K562 (cell line): ENCODE results near the gene LAMB1. TPM values are rescaled to one million over a fixed set of nuclear protein-coding genes. Genes with fewer than 3 reads are reported as not detected.
A peak's percentile ranks its signal among the peaks of the same experiment; 100 is the strongest.

Experiments
- ARID2 ChIP-seq: fragments of 450-650 bp; IDR thresholded peaks from 2 replicates; pipeline ENCODE4 v1.6.1; 2017; ENCODE audit warnings: antibody characterized with exemption, mild to moderate bottlenecking
- DPF2 ChIP-seq: fragments of 450-650 bp; IDR thresholded peaks from 2 replicates; pipeline ENCODE4 v1.6.1; 2016
- HLTF ChIP-seq: fragments of 450-650 bp; IDR thresholded peaks from 2 replicates; pipeline ENCODE4 v1.6.1; 2016
- JUND ChIP-seq, 2 experiments: IDR thresholded peaks; 2 replicates in 1 of 2; 3 replicates in 1 of 2; pipeline ENCODE4 v1.6.1; 2011; ENCODE audit warnings: borderline replicate concordance in 2 of 2, low read depth in 2 of 2, low read length in 2 of 2, improper control_type of control experiment in 1 of 2, missing biosample characterization in 1 of 2, missing genetic modification characterization in 1 of 2, missing genetic modification reagents in 1 of 2
- KAT8 ChIP-seq: fragments of 450-650 bp; IDR thresholded peaks from 2 replicates; pipeline ENCODE4 v1.6.1; 2016; ENCODE audit warnings: low read depth, mild to moderate bottlenecking
- MCM7 ChIP-seq, 2 experiments: fragments of 450-650 bp; IDR thresholded peaks; 2 replicates each; pipeline ENCODE4 v1.6.1; 2016 to 2018
- NR4A1 ChIP-seq, 2 experiments: fragments of 250-450 bp in 1 of 2; fragments of 450-650 bp in 1 of 2; sonication (Bioruptor Pico) in 1 of 2; IDR thresholded peaks; 2 replicates each; pipeline versions ENCODE4 v1.4.0 to v1.6.1; 2016 to 2020; ENCODE audit warnings: mild to moderate bottlenecking in 2 of 2, missing compliant biosample characterization in 1 of 2, missing genetic modification characterization in 1 of 2, moderate library complexity in 1 of 2
- POLR2AphosphoS2 ChIP-seq: IDR thresholded peaks from 2 replicates; pipeline ENCODE4 v1.6.1; 2012; ENCODE audit warnings: low read length, improper control_type of control experiment
- PTBP1 ChIP-seq: fragments of 200-400 bp; formaldehyde crosslinking; IDR thresholded peaks from 2 replicates; pipeline ENCODE4 v1.6.1; 2017; ENCODE audit warnings: low read depth, low read length
- RFX1 ChIP-seq: fragments of 450-650 bp; IDR thresholded peaks from 2 replicates; pipeline ENCODE4 v1.6.1; 2016; ENCODE audit warnings: mild to moderate bottlenecking, moderate library complexity
- SMARCA5 ChIP-seq: fragments of 450-650 bp; IDR thresholded peaks from 2 replicates; pipeline ENCODE4 v1.6.1; 2016
- SOX6 ChIP-seq: fragments of 450-650 bp; IDR thresholded peaks from 2 replicates; pipeline ENCODE4 v1.6.1; 2014; ENCODE audit warnings: mild to moderate bottlenecking
- ZC3H11A ChIP-seq: IDR thresholded peaks from 2 replicates; pipeline ENCODE4 v1.6.1; 2012; ENCODE audit warnings: low read depth, low read length, improper control_type of control experiment
- ZFP30 ChIP-seq: fragments of 250-450 bp; sonication (Bioruptor Pico); IDR thresholded peaks from 2 replicates; pipeline ENCODE4 v1.8.0; 2022; ENCODE audit warnings: moderate library complexity, mild to moderate bottlenecking, inconsistent platforms, borderline replicate concordance
- ZFPM2 ChIP-seq: fragments of 250-450 bp; sonication (Bioruptor Pico); IDR thresholded peaks from 2 replicates; pipeline ENCODE4 v1.5.1; 2022; ENCODE audit warnings: mild to moderate bottlenecking
- ZNF134 ChIP-seq: fragments of 250-450 bp; sonication (Bioruptor Pico); conservative IDR thresholded peaks from 2 replicates; pipeline ENCODE4 v1.4.0; 2020
- ZSCAN29 ChIP-seq: fragments of 450-650 bp; IDR thresholded peaks from 2 replicates; pipeline ENCODE4 v1.6.1; 2017
- polyA plus RNA-seq, 8 experiments: library from polyadenylated mRNA; depleted of rRNA in 4 of 8; stranded (reverse) in 5 of 8; unstranded in 3 of 8; fragments of >200 nt; fragmentation: Nextera tagmentation in 2 of 8; fragmentation: Illumina TruSeq in 1 of 8; extraction: Ambion mirVana in 2 of 8; extraction: Trizol in 1 of 8; gene quantifications; 2 replicates each; pipeline versions ENCODE4 v1.2.1 to v1.2.3, GENCODE V29; 2011 to 2014; ENCODE audit warnings: inconsistent platforms in 1 of 8, missing spikeins in 1 of 8
- total RNA-seq, 7 experiments: library from RNA; depleted of rRNA in 6 of 7; stranded (reverse); fragments of >200 nt in 6 of 7; fragmentation: Illumina TruSeq in 2 of 7; extraction: Trizol in 2 of 7; gene quantifications; 2 replicates each; pipeline versions ENCODE4 v1.2.1 to v1.2.3, GENCODE V29; 2011 to 2021; ENCODE audit warnings: low replicate concordance in 1 of 7
- TF ChIP-seq, protein P1 (sequence below): fragments of 250-450 bp; sonication (Bioruptor Pico); IDR thresholded peaks from 2 replicates; pipeline ENCODE4 v1.5.0; 2020; ENCODE audit warnings: mild to moderate bottlenecking
- TF ChIP-seq, protein P2 (sequence below): fragments of 200-800 bp; sonication (Bioruptor generic); IDR thresholded peaks from 2 replicates; pipeline ENCODE4 v1.6.1; 2017; ENCODE audit warnings: missing genetic modification characterization, missing compliant biosample characterization
- TF ChIP-seq, protein P3 (sequence below): sonication (generic); formaldehyde crosslinking; IDR thresholded peaks from 2 replicates; pipeline ENCODE4 v1.8.1; 2023; ENCODE audit warnings: mild to moderate bottlenecking, missing genetic modification reagents
- TF ChIP-seq, protein P4 (sequence below): fragments of 250-450 bp; sonication (Bioruptor Pico); IDR thresholded peaks from 2 replicates; pipeline ENCODE4 v1.5.1; 2021; ENCODE audit warnings: mild to moderate bottlenecking

The LAMB1 gene
- total and polyA plus RNA-seq, 9 of the 15 experiments (the other 6 are each of a cell fraction or from before 2014, with no cell fraction given), result 6.0 to 17.7 (median 12.3) TPM

DNA sequence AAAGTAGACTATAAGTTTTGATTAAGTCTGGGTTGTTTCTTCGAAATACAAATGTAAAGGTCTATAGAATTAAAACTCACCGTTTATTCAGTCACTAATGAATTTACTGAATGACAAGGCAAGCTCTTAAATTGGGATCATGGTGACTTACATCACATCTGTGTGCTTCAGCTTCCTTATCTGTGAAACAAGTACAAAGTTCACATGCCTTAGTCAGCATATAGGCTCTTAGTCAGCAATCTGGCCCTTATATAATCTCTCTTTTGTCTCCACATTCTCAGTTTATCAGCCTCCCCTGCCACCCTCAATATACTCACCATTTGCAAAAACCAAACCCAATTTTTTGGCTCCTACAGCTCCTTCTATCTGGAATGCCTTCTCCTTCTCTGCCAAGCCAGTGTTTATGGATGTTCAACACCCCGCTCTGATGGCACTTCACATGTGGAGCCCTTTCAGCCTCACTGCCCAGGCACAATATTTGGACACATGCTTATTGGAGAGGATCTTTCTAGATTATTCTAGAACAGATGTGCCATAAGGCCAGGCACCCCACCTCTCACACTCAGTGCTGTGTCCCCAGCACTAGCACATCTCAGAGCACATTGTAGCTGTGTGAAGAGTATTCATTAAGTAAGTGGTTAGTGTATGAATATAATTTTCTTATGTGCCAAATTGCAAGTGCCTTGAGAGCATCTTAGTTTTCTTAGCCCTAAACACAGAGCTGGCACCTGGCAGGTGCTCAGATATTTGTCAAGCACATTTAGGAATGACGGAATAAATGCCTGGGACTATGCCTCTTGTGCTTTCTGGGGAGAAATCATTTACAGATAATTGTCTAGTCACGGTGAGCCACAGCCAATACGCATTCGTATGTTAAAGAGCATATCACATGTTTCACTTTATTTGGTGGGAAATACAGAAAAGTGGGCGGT is 9.8 kb upstream of the LAMB1 start (continued):
- TF ChIP-seq, protein P1, sequence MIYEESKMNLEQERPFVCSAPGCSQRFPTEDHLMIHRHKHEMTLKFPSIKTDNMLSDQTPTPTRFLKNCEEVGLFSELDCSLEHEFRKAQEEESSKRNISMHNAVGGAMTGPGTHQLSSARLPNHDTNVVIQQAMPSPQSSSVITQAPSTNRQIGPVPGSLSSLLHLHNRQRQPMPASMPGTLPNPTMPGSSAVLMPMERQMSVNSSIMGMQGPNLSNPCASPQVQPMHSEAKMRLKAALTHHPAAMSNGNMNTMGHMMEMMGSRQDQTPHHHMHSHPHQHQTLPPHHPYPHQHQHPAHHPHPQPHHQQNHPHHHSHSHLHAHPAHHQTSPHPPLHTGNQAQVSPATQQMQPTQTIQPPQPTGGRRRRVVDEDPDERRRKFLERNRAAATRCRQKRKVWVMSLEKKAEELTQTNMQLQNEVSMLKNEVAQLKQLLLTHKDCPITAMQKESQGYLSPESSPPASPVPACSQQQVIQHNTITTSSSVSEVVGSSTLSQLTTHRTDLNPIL (CRISPR knock-in tag), result no peak
- TF ChIP-seq MCM7 (IDR thresholded peaks at IDR 0.05) (no peak), ZNF134 (CRISPR knock-in tag) (no peak), JUND (IDR thresholded peaks at IDR 0.05; ENCODE audit: borderline replicate concordance, low read depth, low read length) (peak; percentile 95), JUND (tag; IDR thresholded peaks at IDR 0.05; ENCODE audit: borderline replicate concordance, low read depth, low read length) (peak; percentile 96; the same call in 2 of the 3 replicates), ZSCAN29 (no peak), NR4A1 (CRISPR knock-in tag; IDR thresholded peaks at IDR 0.05) (no peak), NR4A1 (tag; IDR thresholded peaks at IDR 0.05) (0 out of 2 replicates have a peak, but pooled peaks have one; percentile 51), ARID2 (no peak), ZFPM2 (CRISPR knock-in tag) (no peak), RFX1 (no peak), POLR2AphosphoS2 (no peak), HLTF (0 out of 2 replicates have a peak, but pooled peaks have one; percentile 86), ZC3H11A (no peak), SMARCA5 (peak; percentile 73; the same call in 1 of the 2 replicates), ZFP30 (CRISPR knock-in tag) (no peak), SOX6 (peak; percentile 97), KAT8 (no peak), DPF2 (peak; percentile 99), PTBP1 (no peak)
- TF ChIP-seq, protein P2, sequence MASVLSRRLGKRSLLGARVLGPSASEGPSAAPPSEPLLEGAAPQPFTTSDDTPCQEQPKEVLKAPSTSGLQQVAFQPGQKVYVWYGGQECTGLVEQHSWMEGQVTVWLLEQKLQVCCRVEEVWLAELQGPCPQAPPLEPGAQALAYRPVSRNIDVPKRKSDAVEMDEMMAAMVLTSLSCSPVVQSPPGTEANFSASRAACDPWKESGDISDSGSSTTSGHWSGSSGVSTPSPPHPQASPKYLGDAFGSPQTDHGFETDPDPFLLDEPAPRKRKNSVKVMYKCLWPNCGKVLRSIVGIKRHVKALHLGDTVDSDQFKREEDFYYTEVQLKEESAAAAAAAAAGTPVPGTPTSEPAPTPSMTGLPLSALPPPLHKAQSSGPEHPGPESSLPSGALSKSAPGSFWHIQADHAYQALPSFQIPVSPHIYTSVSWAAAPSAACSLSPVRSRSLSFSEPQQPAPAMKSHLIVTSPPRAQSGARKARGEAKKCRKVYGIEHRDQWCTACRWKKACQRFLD (CRISPR knock-in tag), result peak; percentile 60; the same call in 1 of the 2 replicates
- TF ChIP-seq, protein P3, sequence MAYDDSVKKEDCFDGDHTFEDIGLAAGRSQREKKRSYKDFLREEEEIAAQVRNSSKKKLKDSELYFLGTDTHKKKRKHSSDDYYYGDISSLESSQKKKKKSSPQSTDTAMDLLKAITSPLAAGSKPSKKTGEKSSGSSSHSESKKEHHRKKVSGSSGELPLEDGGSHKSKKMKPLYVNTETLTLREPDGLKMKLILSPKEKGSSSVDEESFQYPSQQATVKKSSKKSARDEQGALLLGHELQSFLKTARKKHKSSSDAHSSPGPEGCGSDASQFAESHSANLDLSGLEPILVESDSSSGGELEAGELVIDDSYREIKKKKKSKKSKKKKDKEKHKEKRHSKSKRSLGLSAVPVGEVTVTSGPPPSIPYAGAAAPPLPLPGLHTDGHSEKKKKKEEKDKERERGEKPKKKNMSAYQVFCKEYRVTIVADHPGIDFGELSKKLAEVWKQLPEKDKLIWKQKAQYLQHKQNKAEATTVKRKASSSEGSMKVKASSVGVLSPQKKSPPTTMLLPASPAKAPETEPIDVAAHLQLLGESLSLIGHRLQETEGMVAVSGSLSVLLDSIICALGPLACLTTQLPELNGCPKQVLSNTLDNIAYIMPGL (CRISPR knock-in tag), result no peak
- TF ChIP-seq, protein P4, sequence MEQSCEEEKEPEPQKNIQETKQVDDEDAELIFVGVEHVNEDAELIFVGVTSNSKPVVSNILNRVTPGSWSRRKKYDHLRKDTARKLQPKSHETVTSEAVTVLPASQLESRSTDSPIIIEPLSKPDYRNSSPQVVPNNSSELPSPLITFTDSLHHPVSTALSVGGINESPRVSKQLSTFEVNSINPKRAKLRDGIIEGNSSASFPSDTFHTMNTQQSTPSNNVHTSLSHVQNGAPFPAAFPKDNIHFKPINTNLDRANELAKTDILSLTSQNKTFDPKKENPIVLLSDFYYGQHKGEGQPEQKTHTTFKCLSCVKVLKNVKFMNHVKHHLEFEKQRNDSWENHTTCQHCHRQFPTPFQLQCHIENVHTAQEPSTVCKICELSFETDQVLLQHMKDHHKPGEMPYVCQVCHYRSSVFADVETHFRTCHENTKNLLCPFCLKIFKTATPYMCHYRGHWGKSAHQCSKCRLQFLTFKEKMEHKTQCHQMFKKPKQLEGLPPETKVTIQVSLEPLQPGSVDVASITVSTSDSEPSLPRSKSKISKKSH (CRISPR knock-in tag), result no peak
